HG03575 (cell line): ENCODE data around the gene PDIA2.

Experiments
- ATAC-seq: cut with Tn5 transposase; IDR thresholded peaks from one replicate; pipeline ENCODE4 v1.9.1; 2021; ENCODE audit not compliant: unreplicated experiment, insufficient number of reproducible peaks, low FRiP score; ENCODE audit errors: extremely low read depth

The PDIA2 gene

DNA sequence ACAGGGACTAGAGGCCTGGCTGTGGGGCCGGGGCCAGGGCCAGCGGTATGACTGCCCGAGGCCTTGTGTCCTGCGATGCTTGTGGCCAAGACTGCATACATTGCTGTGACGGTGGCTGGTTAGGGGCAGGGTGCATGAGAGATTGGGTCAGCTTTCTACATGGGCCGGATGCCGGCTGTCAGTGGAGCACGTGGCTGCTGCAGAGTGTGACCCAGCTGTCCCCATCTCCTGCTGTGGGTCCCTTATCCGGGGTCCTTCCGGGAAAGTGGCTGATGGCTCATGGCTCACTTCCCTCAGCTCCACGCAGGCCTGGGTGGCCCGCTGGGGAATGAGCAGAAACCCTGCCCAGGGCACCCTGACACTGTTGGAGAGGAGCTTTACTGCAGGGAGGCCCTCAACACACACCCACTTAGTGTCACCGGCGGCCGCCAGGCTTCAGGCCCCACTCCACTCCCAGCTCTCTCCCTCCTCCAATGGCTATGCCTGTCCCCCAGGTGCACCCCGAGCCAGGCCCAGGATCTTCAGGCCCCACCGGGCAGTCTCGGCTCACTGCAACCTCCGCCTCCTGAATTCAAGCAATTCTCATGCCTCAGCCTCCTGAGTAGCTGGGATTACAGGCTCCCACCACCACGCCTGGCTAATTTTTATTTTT lies 6.4 kb upstream of the PDIA2 start:
- no peak for ATAC-seq

DNA sequence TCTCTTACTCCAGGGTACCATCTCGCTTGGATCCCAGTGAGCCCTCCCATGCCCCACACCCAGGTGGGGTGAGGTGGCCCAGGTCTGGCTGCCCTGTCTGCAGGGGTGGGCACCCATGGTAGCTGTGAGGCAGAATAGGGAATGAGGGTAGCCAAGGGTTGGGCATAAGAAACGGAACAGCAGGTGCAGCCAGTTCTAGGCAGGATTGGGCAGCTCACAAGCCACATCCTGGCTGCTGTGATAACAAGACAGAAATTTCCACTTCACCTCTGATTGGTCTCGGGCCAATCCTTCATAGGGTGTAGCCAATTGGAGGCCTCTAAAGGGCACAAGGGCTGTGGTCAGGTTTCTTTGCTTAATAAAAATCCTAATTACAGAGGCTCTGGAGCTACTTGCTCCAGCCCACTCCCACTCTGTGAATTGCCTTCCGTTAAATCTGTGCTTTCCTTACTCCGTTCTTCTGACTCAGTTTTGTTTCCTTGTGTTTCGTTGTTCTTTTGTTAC lies 4.0 kb upstream of the PDIA2 start:
- ATAC-seq = no peak

DNA sequence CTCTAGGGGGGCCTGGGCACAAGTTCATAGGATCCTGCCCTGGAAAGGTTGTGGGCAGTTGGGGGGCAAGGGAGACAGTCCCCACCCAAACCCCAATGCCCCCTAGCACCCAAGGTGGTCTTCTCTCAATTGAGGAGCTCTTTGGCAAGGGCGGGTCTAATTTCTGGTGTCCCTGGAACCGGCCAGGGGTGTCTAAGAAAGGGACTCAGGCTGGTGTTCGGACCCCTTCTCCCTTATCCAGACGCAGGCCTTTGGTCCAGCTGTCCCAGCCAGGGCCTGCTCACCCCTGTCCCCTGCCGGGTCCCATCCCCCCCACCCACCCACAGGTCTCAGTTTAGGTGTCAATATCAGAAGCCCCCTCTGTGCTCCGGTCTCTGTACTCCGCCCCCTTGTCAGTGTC lies 3.4 kb upstream of the PDIA2 start:
- ATAC-seq = no peak

DNA sequence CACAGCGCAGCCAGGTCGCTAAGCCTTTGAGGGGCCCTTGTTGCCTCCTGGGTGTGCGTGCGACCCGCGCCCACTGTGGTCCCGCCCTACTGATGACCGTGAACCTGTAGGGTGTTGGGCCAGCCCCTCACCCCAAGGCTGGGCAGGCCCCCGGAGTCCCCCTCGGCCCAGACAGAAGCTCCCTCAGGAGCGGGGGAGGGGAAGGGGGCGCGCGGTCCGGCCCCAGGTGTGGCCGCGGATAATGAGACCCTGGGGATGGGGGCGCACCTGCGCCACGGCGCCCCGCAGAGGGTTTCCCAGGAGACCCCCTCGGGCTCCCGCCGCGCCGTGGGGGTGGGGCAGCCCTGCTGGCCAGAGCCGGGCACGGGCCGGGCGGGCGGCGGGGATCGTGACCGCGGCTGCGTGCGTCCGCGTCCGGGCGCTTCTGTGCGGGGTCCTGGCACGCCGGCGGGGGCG lies 2.9 kb upstream of the PDIA2 start:
- no peak for ATAC-seq

DNA sequence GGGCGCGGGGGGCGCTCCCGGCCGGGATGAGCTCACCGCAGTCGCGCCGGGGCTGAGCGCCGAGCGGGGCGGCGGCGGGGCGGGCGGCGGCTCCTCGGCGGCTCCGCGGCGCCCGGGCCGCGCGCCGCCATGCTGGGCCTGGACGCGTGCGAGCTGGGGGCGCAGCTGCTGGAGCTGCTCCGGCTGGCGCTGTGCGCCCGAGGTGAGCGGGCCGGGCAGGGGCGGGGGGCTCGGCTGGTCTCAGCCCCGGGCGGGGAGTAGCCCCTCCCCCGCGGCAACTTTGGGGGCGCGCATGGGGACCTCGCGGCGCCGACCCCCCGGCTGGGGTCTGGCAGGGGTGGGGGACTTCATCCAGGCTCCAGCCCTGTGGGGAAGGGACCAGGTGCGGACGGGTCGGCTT lies 2.4 kb upstream of the PDIA2 start, which contains the start of gene ARHGDIG:
TSS of gene ARHGDIG (plus strand) at position 40 of the 400 bp plus-strand sequence. CDS start at position 130, 90 bp downstream.
- ATAC-seq = no peak

DNA sequence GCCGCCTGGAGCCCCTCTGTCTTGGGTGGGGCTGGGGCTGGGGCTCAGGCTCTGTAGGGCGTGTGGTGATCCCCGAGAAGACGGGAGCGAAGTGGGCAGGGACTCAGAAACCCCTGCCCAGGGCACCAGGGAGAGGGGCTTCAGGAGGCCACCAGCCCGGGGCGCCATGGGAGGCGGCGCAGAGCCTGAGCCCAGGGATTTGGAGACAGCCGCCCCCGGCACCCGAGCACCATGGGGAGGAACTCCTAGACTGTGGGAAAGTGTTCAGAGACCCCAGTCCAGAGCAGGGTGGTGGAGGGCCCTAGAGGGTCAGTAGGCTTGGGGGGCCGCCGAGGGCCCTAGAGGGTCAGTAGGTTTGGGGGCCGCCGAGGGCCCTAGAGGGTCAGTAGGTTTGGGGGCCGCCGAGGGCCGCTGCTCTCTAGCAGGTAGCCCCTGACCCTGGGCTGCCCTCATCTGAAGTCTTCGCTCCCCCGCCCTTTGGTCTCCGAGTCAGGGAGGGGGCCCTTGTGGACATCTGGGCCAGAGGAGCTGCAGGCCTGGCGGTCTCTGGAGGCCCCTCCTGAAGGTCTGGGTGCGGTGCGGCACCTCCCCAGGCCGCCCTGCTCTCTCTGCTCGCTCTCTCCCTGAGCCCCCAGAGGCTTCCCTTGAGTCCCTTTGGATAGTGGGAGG lies 1.8 kb upstream of the PDIA2 start:
- no peak for ATAC-seq

DNA sequence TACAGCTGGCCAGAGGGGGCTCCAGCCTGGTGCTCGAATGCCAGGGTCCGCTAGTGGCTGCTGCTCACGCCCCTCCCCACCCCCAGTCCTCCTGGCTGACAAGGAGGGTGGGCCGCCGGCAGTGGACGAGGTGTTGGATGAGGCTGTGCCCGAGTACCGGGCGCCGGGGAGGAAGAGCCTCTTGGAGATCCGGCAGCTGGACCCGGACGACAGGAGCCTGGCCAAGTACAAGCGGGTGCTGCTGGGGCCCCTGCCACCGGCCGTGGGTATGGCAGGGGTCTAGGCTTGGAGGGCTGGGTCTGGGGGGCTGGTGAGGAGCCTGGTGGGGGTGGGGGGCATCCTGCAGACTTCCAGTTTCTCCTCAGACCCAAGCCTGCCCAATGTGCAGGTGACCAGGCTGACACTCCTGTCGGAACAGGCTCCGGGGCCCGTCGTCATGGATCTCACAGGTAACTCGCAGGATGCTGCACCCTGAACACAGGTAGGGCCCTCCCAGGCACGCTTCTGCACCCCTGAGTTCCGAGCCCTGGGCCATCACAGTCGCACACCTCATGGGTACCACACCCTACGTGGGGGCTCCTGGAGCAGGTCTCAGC lies 1.2 kb upstream of the PDIA2 start:
- ATAC-seq = no peak

DNA sequence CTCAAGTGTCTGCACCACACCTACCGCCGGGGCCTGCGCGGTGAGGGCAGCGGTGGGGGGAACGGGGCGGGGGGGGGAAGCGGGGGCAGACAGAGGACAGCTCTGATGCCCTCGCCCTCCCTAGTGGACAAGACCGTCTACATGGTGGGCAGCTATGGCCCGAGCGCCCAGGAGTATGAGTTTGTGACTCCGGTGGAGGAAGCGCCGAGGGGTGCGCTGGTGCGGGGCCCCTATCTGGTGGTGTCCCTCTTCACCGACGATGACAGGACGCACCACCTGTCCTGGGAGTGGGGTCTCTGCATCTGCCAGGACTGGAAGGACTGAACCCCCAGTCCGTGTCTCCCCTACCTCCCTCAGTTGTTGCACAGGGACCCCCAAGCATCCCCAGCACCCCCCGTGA lies 473 bp upstream of the PDIA2 start:
- no peak for ATAC-seq

DNA sequence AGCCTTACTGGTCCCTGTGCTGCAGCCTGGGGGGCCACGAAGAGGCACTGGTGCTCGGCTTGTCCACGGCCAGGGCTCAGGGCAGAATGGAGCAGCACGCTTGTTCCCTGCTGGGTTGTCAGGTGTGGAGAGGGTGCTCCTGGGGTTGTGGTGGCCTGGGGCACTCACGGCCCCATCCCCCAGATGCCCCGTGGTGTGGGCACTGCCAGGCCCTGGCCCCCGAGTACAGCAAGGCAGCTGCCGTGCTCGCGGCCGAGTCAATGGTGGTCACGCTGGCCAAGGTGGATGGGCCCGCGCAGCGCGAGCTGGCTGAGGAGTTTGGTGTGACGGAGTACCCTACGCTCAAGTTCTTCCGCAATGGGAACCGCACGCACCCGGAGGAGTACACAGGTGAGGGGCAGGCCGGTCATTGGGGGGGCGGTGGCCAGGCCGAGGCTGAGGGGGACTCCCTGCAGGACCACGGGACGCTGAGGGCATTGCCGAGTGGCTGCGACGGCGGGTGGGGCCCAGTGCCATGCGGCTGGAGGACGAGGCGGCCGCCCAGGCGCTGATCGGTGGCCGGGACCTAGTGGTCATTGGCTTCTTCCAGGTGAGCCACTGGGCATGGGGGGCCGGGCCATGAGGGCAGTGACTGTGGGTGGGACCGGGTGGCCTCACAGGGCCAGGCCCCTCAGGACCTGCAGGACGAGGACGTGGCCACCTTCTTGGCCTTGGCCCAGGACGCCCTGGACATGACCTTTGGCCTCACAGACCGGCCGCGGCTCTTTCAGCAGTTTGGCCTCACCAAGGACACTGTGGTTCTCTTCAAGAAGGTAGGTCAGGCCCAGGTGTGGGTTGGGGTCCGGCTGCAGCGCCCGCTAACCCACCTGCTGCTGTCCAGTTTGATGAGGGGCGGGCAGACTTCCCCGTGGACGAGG lies 1.5 kb downstream of the PDIA2 start:
- no peak for ATAC-seq

DNA sequence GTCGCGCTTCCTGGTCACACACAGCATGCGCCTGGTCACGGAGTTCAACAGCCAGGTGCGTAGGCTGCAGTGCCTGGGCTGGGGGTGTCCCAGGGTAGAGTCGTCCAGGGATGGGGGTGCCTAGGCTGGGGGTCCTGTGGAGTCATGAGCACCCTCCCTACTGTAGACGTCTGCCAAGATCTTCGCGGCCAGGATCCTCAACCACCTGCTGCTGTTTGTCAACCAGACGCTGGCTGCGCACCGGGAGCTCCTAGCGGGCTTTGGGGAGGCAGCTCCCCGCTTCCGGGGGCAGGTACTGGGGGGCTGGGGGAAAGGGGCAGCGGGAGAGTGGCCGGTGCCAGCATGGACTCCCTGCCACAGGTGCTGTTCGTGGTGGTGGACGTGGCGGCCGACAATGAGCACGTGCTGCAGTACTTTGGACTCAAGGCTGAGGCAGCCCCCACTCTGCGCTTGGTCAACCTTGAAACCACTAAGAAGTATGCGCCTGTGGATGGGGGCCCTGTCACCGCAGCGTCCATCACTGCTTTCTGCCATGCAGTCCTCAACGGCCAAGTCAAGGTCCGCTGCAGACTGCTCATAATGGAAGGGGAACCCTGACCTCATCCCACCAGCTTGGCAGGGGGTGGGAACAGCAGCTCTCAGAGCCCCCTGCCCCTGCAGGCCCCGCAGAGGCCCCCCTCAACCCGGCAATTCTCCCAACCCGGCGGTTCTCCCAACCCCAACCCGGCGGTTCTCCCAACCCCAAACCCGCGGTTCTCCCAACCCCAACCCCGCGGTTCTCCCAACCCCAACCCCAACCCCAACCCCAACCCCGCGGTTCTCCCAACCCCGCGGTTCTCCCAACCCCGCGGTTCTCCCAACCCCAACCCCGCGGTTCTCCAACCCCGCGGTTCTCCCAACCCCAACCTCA lies 2.4 kb downstream of the PDIA2 start:
- no peak for ATAC-seq

DNA sequence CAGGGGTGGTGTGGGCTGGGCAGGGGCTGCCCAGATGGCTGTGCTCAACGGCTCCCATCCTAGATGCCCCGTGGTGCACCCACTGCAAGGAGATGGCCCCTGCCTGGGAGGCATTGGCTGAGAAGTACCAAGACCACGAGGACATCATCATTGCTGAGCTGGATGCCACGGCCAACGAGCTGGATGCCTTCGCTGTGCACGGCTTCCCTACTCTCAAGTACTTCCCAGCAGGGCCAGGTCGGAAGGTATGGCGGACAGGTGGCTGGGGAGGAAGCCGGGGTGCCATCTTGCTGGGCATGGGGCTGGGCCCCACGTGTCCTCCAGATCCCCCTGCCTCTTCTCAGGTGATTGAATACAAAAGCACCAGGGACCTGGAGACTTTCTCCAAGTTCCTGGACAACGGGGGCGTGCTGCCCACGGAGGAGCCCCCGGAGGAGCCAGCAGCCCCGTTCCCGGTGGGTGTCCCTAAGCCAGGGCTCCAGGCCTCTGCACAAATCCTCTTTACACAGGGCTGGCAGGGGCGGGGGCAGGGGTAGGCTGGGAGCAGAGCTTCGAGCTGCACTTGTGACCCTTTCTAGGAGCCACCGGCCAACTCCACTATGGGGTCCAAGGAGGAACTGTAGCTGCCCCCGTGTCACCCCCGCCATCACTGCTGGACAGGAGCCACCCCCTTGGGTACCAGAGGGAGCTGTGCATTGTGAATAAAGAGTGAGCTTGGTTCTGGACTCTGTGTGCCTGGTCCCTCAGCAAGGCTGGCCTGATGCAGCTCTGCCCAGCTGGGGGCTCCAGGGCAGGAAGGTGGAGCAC lies 3.7 kb downstream of the PDIA2 start:
- no peak for ATAC-seq

DNA sequence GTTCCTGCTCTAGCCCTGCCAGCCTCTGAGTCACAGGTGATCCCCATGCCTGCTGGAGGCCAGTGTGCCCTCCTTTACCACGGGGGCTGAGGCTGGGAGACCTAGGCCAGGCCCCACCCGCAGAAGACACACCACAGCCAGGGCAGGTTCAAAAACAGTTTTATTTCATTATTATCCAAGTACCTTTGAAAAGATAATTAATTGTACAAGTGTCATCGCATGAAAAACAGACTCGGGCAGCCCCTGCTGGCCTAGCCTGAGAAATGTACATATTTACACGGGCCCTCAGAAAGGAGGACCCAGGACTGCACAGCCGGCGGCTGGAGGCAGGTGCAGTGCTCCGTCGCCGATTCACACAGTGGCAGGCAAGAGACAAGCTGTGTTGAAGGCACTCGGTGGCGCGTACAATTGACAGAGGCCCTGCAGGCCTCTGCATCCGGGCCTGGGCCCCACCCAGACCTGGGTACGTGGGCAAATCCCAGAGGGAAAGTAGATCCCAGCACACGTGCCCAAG lies 4.4 kb downstream of the PDIA2 start:
- no peak for ATAC-seq

DNA sequence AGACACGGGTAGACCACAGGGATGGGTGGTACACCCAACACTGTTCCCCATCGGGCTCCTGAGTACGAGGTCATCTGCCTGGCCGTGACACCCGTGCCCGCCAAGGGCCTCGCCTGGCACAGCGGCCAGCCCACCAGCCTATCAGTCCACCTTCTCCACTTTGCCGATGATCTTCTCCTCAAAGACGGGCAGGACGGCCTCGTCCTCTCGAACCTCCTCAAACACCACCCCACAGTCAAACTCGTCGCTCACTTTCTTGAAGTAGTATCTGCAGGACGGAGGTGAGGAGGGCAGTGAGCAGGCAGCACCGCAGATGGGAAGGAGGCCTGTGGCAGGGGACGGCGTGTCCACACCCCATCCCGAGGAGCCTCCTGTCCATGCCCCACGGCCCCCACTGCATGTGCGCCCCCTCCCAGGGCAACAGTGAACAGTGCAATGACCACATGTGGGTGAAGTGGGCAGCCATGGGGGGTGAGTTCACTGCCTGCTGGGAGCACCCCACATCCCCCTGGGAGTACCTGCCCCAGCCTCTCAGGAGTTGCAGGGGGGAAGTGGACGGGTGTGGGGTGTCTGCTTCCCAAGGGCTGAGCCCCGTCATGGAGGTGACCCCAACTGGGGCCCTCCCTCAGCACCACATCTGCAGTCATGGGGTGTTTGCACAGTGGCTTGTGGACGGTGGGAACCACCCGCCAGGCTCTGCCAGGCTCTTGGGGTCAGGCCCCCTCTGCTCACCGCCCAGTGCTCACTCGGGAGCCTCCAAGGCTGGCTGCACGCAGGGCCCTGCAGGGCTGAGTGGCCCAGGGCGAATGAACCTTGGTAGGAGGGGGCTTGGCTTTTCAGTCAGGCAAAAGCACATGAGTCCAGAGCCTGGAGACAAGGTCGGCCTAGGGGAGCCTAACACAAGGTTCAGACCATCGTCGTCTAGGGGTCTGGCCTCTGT lies 5.3 kb downstream of the PDIA2 start:
- no peak for ATAC-seq

DNA sequence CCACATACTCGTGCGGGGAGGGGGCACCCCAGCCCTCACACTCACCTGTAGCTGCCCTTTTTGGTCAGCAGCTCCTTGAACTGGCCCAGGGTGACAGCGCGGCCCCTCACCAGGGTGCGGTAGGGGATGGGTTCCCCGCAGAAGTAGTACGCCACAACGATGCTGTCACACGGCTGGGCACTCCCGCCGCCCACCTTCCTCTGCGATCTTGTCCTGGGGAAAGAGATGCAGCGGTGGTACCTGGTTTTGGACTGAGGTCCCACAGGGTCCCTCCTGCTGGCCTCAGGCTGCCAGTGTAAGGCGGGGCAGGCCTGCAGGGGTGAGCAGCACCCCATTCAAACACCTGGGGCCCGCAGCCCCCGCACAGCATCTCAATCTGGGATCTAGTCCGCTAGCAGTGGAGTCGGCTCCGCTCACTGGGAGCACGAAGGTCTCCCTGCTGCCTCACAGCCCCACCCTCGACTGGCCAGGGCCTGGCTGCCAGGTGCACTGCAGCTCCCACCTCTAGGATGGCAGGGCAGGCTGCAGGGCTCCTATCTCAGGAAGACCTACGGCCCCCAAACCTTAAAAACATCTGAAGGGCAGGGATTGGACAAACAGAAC lies 6.5 kb downstream of the PDIA2 start:
- no peak for ATAC-seq

DNA sequence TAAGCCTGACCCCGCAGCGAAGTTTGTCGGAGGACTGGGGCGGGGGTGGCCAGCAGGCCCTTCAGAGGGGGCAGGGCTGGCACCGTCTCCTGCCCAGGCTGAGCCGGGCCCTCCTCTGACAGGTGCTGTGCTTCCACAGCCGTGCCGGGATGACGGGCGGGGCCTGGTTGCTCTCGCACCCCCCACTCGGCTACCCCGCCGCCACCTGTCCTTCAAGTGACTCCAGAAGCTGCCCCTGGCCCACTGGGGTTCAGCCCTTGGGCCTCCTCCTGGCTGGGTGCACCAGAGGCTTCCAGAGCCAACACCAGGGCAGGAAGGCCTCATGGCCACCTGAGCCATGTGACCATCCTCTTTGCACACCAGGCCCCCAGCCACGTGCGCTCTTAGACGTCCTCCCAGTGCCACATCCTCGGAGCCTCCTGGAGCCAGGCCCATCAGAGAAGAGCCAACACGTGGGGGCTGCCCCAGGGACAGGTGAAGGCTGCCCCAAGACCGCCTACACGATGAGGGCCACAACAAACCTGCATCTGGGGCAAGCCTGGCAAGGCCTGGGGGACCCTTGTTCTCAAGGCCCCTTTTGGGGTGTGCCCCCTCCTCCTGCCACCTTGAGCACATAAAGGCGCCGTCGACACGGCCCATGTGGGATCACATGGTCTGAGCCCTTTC lies 7.2 kb downstream of the PDIA2 start:
- no peak for ATAC-seq
